HEK293T (cell line): ENCODE measurements around the gene IL2RA.

Experiments
- ELF4 ChIP-seq: fragments of 450-650 bp; IDR thresholded peaks from 2 replicates; pipeline ENCODE4 v1.6.1; 2017; ENCODE audit warnings: antibody characterized with exemption
- SUZ12 ChIP-seq: fragments of 450-650 bp; IDR thresholded peaks from 2 replicates; pipeline ENCODE4 v1.6.1; 2016; ENCODE audit warnings: mild to moderate bottlenecking

DNA sequence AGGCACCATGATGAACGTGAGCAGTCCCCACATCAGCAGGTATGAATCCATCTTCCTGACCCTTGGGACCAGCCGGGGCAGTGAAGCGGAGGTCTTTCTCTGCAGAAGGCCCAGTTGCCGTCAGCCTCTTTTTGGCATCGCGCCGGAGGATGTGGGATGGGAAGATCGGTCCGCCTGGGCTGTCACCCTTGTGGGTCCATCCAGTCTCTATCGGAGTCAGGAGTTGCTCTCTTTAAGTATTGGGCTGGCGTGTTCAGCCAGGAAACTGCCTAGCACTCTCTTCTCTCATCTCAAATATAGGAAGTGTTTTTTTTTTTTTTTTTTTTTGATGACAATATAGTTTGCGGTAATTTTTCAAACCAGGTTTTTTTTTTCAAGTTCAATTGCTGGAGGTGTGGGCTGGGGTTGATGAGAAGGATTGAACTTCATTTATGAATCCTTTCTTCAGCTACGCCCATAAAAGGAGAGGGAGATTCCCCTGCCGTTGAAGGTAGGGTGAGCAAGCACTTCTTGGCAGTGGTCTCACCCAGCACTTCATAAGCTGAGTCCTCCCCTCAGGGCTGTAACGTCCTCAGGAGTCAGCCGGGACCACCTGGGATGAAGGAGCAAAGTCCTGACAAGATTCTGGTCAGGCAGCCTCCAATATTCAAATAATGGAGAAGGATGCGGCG, at the start of gene IL2RA:
- TF ChIP-seq ELF4: no peak
- no peak for TF ChIP-seq SUZ12
